GM10266 (cell line): ENCODE data around the gene FOXE1.

Source experiments
- DNase-seq: peaks from one replicate; pipeline ENCODE4 v3.0.0; 2012; ENCODE audit errors: extremely low spot score
- CTCF ChIP-seq: IDR thresholded peaks from 2 replicates; pipeline ENCODE4 v1.5.1; 2012; ENCODE audit warnings: mild to moderate bottlenecking, low read depth; ENCODE audit not compliant: control insufficient read depth, insufficient read depth; ENCODE audit errors: missing control alignments

The FOXE1 gene

GRCh38 chr9:97848215-97848479 lies 4.9 kb upstream of the FOXE1 start:
- no peak for DNase-seq
- no peak for TF ChIP-seq CTCF

GRCh38 chr9:97848480-97849237 lies 4.4 kb upstream of the FOXE1 start:
- DNase-seq: no peak
- TF ChIP-seq CTCF: no peak

DNA sequence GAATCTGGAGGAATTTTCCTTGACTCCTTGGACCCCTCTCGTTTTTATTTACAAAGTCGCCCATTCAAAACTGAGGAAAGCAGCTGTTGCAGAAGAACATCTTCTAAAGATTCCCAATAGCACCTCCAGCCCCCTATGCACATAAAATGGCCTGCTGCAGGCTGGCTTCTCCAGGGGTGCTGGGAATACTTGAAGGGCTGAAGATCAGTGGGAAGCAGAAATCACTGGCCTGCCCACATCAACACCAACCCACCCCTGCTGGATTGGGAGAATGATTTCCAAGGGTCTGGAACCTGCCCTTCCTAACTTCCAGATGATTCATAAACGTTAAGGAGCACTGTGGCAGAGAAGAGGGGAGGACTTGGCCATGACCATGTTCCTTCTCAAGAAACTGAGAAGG lies 3.0 kb upstream of the FOXE1 start:
- no peak for TF ChIP-seq CTCF
- DNase-seq: no peak

- DNase-seq: no peak
- TF ChIP-seq CTCF: no peak
Observed at GRCh38 chr9:97850746-97851445, 2.1 kb upstream of the FOXE1 start.

- DNase-seq: no peak
- TF ChIP-seq CTCF: no peak
Observed at GRCh38 chr9:97851446-97851883, 1.6 kb upstream of the FOXE1 start.

GRCh38 chr9:97852001-97852398 lies 1.0 kb upstream of the FOXE1 start:
- no peak for TF ChIP-seq CTCF
- no peak for DNase-seq

DNA sequence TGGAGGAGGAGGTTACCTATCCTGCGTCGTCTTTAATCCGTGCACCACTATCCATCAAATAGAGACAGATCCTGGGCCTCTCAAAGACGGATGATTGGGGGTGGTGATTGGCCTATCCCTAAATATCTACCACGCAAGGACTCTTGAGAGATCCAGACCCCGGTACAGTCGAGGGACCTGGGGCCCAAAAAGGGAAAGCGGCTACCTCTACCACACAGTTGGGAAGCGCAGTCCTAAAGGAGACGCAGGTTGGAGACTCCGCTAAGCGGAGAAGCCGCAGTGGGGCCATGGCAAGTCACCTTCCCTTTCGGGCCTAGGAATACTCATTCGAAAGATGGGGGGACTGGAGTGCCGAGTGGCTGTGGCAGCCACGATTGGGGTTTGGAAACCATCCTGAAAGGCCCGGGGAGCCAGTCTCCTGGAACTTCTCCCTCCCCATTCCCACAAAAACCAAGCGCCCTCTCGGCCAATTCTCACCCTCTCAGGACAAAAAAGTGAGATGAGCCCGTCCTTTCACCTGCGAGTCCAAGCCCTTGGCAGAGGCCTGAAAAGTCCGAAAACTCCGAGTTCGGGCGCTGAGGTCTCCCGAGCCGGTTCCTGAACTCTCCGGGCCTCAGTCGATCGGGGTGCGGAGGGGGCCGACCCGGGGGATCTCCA lies 499 bp upstream of the FOXE1 start:
- no peak for TF ChIP-seq CTCF
- no peak for DNase-seq
